Caco-2 (cell line): ENCODE measurements around the gene SAA1. TPM values are rescaled to one million over a fixed set of nuclear protein-coding genes. Genes with fewer than 3 reads are reported as not detected.

Experiments
- BruUV-seq: library from RNA; stranded (reverse); fragments of 400-500 nt; replicated peaks from 2 replicates; lab custom pipeline; 2021; lab: Mats Ljungman, UMichigan
- CTCF ChIA-PET: fragments of 300-600 bp; sonication (Branson Sonifier 250); formaldehyde crosslinking; loops from one replicate; lab custom pipeline; 2022; ENCODE audit warnings: antibody characterized with exemption; lab: Charles Lee
- POLR2A ChIA-PET: fragments of 300-600 bp; sonication (Branson Sonifier 250); formaldehyde crosslinking; loops from one replicate; lab custom pipeline; 2022; ENCODE audit warnings: antibody characterized with exemption; lab: Charles Lee
- DNase-seq, 2 experiments: peaks; one replicate each; pipeline versions ENCODE4 v3.0.0 to v3.0.0-alpha.2; 2020 to 2022
- H3K27me3 ChIP-seq: replicated peaks from 2 replicates; pipeline ENCODE4 v1.6.0; 2011; ENCODE audit warnings: low read length; ENCODE audit not compliant: control insufficient read depth, insufficient read depth
- H3K36me3 ChIP-seq: 2 replicates; pipeline ENCODE4 v1.5.1; 2011; ENCODE audit warnings: low read length; ENCODE audit not compliant: control insufficient read depth, insufficient read depth
- H3K4me1 ChIP-seq: fragments of 250-450 bp; sonication (Bioruptor Pico); 2 replicates; pipeline ENCODE4 v1.5.1; 2020; ENCODE audit warnings: mild to moderate bottlenecking
- H3K4me3 ChIP-seq: 2 replicates; pipeline ENCODE4 v1.5.1; 2011; ENCODE audit warnings: low read depth, mild to moderate bottlenecking, control low read depth, low read length
- H3K9me3 ChIP-seq: fragments of 250-450 bp; sonication (Bioruptor Pico); 2 replicates; pipeline ENCODE4 v1.5.1; 2020; ENCODE audit warnings: mild to moderate bottlenecking, moderate library complexity
- H3K27ac Mint-ChIP-seq: one replicate; pipeline ENCODE4 v1.8.0; 2022; ENCODE audit warnings: mixed read lengths; ENCODE audit not compliant: unreplicated experiment
- H3K27me3 Mint-ChIP-seq: one replicate; pipeline ENCODE4 v1.8.0; 2022; ENCODE audit warnings: mixed read lengths; ENCODE audit not compliant: insufficient read depth, unreplicated experiment
- H3K36me3 Mint-ChIP-seq: one replicate; pipeline ENCODE4 v1.8.0; 2022; ENCODE audit warnings: mild to moderate bottlenecking, mixed read lengths; ENCODE audit not compliant: insufficient read depth, unreplicated experiment
- H3K4me1 Mint-ChIP-seq: one replicate; pipeline ENCODE4 v1.8.0; 2022; ENCODE audit warnings: low read depth, mixed read lengths; ENCODE audit not compliant: unreplicated experiment
- H3K4me3 Mint-ChIP-seq: one replicate; pipeline ENCODE4 v1.8.0; 2022; ENCODE audit warnings: mild to moderate bottlenecking, moderate library complexity, mixed read lengths; ENCODE audit not compliant: unreplicated experiment
- H3K9me3 Mint-ChIP-seq: one replicate; pipeline ENCODE4 v1.8.0; 2022; ENCODE audit warnings: mixed read lengths; ENCODE audit not compliant: unreplicated experiment
- intact Hi-C: fragments of 100-400 bp; cut with micrococcal nuclease; formaldehyde crosslinking; loops from one replicate; pipeline ENCODE4 v1.10.0; 2022; ENCODE audit not compliant: unreplicated experiment
- total RNA-seq: library from RNA; stranded (reverse); gene quantifications from 2 replicates; pipeline ENCODE4 v1.2.3, GENCODE V29; 2022
- TF ChIP-seq, protein P1 (sequence below), 2 experiments: fragments of 200-600 bp in 1 of 2; IDR thresholded peaks; 1 replicate in 1 of 2; 2 replicates in 1 of 2; pipeline versions ENCODE4 v1.5.1 to v1.8.0; 2011 to 2022; ENCODE audit warnings: antibody characterized with exemption in 1 of 2, control low read depth in 1 of 2, inconsistent platforms in 1 of 2, low read depth in 1 of 2, low read length in 1 of 2, mild to moderate bottlenecking in 1 of 2, moderate library complexity in 1 of 2; ENCODE audit not compliant: insufficient read depth in 1 of 2, severe bottlenecking in 1 of 2, unreplicated experiment in 1 of 2

SAA1 gene
- total RNA-seq, 1 experiment from 2014 or later = not detected

DNA sequence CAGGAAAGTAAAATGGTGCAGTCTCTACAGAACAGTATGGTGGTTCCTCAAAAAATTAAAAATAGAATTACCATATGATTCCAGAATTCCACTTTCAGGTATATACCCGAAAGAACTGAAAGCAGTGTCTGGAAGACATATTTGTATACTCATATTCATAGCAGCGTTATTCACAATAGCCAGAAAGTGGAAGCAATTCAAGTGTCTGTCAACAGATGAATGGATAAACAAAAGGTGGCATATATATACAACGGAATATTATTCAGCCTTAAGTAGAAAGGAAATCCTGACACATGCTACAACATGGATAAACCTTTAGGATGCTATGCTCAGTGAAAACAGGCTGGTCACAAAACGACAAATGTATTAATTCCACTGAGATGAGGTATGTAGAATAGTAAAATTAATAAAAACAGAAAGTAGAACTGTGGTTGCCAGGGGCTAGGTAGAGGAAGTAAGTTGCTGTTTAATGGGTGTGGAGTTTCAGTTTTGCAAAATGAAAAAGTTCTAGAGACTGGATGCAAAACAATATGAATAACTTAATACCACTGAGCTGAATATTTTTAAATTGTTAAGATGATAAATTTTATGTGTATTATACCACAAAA is 14.5 kb downstream of the SAA1 start:
- no TSS peak for BruUV-seq

DNA sequence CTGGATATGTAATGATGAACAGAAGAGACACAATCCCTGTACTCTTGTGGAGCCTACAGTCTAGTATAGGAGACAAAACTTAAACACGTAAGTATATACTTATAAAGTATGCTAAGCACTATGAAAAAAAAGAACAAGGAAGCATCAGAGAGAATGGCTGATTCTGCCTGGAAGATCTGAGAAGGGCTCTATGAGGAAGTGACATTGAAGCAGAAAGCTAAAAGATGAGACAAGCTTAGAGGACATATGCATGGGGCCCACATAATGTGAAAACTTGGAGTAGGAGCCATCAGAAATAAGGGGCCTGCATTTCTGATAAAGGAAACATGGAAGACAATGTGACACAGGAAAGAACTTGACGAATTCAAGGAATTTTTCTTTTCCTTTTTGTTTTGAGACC is 16.6 kb downstream of the SAA1 start:
- H3K27me3 Mint-ChIP-seq = no peaks in the 10 kb centered on the region
- H3K9me3 Mint-ChIP-seq = no peaks in the 10 kb centered on the region
- peaks cover 3% of the 10 kb centered on the region; the same call in 1 of the 2 replicates for H3K36me3 ChIP-seq
- BruUV-seq = no TSS peak
- intact Hi-C loops = no loop called here
- DNase-seq = no peak
- H3K9me3 ChIP-seq = no peaks in the 10 kb centered on the region
- no peaks in the 10 kb centered on the region for H3K4me1 ChIP-seq
- H3K4me3 Mint-ChIP-seq = no peak overlapping the region
- CTCF ChIA-PET = no interaction called here
- H3K27me3 ChIP-seq = no peaks in the 10 kb centered on the region
- POLR2A ChIA-PET = no interaction called here
- no peak overlapping the region for H3K27ac Mint-ChIP-seq
- H3K4me3 ChIP-seq = no peak overlapping the region
- TF ChIP-seq, protein P1, sequence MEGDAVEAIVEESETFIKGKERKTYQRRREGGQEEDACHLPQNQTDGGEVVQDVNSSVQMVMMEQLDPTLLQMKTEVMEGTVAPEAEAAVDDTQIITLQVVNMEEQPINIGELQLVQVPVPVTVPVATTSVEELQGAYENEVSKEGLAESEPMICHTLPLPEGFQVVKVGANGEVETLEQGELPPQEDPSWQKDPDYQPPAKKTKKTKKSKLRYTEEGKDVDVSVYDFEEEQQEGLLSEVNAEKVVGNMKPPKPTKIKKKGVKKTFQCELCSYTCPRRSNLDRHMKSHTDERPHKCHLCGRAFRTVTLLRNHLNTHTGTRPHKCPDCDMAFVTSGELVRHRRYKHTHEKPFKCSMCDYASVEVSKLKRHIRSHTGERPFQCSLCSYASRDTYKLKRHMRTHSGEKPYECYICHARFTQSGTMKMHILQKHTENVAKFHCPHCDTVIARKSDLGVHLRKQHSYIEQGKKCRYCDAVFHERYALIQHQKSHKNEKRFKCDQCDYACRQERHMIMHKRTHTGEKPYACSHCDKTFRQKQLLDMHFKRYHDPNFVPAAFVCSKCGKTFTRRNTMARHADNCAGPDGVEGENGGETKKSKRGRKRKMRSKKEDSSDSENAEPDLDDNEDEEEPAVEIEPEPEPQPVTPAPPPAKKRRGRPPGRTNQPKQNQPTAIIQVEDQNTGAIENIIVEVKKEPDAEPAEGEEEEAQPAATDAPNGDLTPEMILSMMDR (IDR thresholded peaks at IDR 0.05; ENCODE audit: insufficient read depth in 1 of 2, low read depth in 1 of 2, low read length in 1 of 2, severe bottlenecking in 1 of 2, unreplicated experiment in 1 of 2) = no peak
- peaks cover 66% of the 10 kb centered on the region for H3K36me3 Mint-ChIP-seq
- H3K4me1 Mint-ChIP-seq = no peaks in the 10 kb centered on the region

More for the DNA sequence above, 14.5 kb downstream of the SAA1 start:
- H3K27me3 Mint-ChIP-seq = no peaks in the 10 kb centered on the region
- H3K36me3 ChIP-seq = peaks cover 3% of the 10 kb centered on the region; the same call in 1 of the 2 replicates
- POLR2A ChIA-PET = no interaction called here
- H3K9me3 Mint-ChIP-seq = no peaks in the 10 kb centered on the region
- no peak for DNase-seq
- intact Hi-C loops = no loop called here
- H3K27ac Mint-ChIP-seq = no peak overlapping the region
- TF ChIP-seq, protein P1 (IDR thresholded peaks at IDR 0.05; ENCODE audit: insufficient read depth in 1 of 2, low read depth in 1 of 2, low read length in 1 of 2, severe bottlenecking in 1 of 2, unreplicated experiment in 1 of 2) = no peak
- H3K9me3 ChIP-seq = no peaks in the 10 kb centered on the region
- CTCF ChIA-PET = no interaction called here
- no peaks in the 10 kb centered on the region for H3K27me3 ChIP-seq
- no peaks in the 10 kb centered on the region for H3K4me1 ChIP-seq
- no peaks in the 10 kb centered on the region for H3K4me1 Mint-ChIP-seq
- no peak overlapping the region for H3K4me3 ChIP-seq
- no peak overlapping the region for H3K4me3 Mint-ChIP-seq
- H3K36me3 Mint-ChIP-seq = peaks cover 49% of the 10 kb centered on the region

- TF ChIP-seq, protein P1 (IDR thresholded peaks at IDR 0.05; ENCODE audit: insufficient read depth in 1 of 2, low read depth in 1 of 2, low read length in 1 of 2, severe bottlenecking in 1 of 2, unreplicated experiment in 1 of 2) = no peak
- Histone ChIP-seq H3K27me3 (no peaks in the 10 kb centered on the region), H3K36me3 (peaks cover 4% of the 10 kb centered on the region; the same call in 1 of the 2 replicates), H3K4me3 (no peak overlapping the region), H3K4me1 (no peaks in the 10 kb centered on the region), H3K9me3 (no peaks in the 10 kb centered on the region)
- POLR2A ChIA-PET = no interaction called here
- Mint-ChIP-seq H3K4me1 (no peaks in the 10 kb centered on the region), H3K4me3 (no peak overlapping the region), H3K36me3 (peaks cover 57% of the 10 kb centered on the region), H3K27me3 (no peaks in the 10 kb centered on the region), H3K27ac (no peak overlapping the region), H3K9me3 (no peaks in the 10 kb centered on the region)
- CTCF ChIA-PET = no interaction called here
- DNase-seq = no peak
- BruUV-seq = no TSS peak
- intact Hi-C loops = no loop called here
These were observed 19.8 kb downstream of the SAA1 start for GRCh38 chr11:18285841-18286240.
